Stomach (tissue), 9 donors: ENCODE data around the gene GPR158. TPM values are rescaled to one million over a fixed set of nuclear protein-coding genes. Genes with fewer than 3 reads are reported as not detected.

Source experiments
- DNase-seq, 2 donors: peaks; one replicate each; pipeline versions ENCODE4 v3.0.0 to v3.0.0-alpha.2; 2013 to 2019
- H3K27ac ChIP-seq, 5 donors: fragments of 200-600 bp in 4 of 5; sonication (generic) in 4 of 5; one replicate each; pipeline ENCODE4 v1.5.1; 2013 to 2019; ENCODE audit warnings: mild to moderate bottlenecking in 1 of 5, moderate library complexity in 1 of 5
- H3K27me3 ChIP-seq, 3 donors: fragments of 200-600 bp; sonication (generic); one replicate each; pipeline ENCODE4 v1.5.1; 2017 to 2019; ENCODE audit warnings: mixed run types in 1 of 3
- H3K36me3 ChIP-seq, 4 donors: fragments of 200-600 bp; sonication (generic); 1 replicate in 3 of 4; 2 replicates in 1 of 4; pipeline ENCODE4 v1.5.1; 2016 to 2019
- H3K4me1 ChIP-seq, 4 donors: fragments of 200-600 bp; sonication (generic); one replicate each; pipeline ENCODE4 v1.5.1; 2016 to 2019
- H3K4me3 ChIP-seq, 4 donors: fragments of 200-600 bp; sonication (generic) in 3 of 4; one replicate each; pipeline ENCODE4 v1.5.1; 2016 to 2019; ENCODE audit warnings: mild to moderate bottlenecking in 1 of 4
- H3K9me3 ChIP-seq, 4 donors: fragments of 200-600 bp; sonication (generic); one replicate each; pipeline ENCODE4 v1.5.1; 2016 to 2019
- CTCF ChIP-seq, 7 experiments: fragments of 450-650 bp in 4 of 7; fragments of 200-600 bp in 3 of 7; sonication (generic) in 3 of 7; IDR thresholded peaks; one replicate each; pipeline ENCODE4 v1.5.1; 2016 to 2019; ENCODE audit warnings: antibody characterized with exemption in 7 of 7, control low read depth in 2 of 7, mild to moderate bottlenecking in 1 of 7
- EP300 ChIP-seq: sonication (generic); formaldehyde crosslinking; IDR thresholded peaks from one replicate; pipeline ENCODE4 v1.6.1; 2017; ENCODE audit warnings: antibody characterized with exemption
- POLR2A ChIP-seq, 4 donors: fragments of 450-650 bp; IDR thresholded peaks; one replicate each; pipeline ENCODE4 v1.6.1; 2016; ENCODE audit warnings: antibody characterized with exemption in 4 of 4, control low read depth in 2 of 4, mild to moderate bottlenecking in 1 of 4, moderate library complexity in 1 of 4
- POLR2AphosphoS5 ChIP-seq, 3 donors: sonication (generic); formaldehyde crosslinking; IDR thresholded peaks; one replicate each; pipeline ENCODE4 v1.6.1; 2016; ENCODE audit warnings: antibody characterized with exemption in 3 of 3
- WGBS, 5 donors: extraction: QIAGEN DNeasy Blood & Tissue Kit in 3 of 5; methylation state at CpG; one replicate each; pipeline versions ENCODE4 v1.1.5 to v1.1.7; 2013 to 2018; 5-methylcytosine and 5-hydroxymethylcytosine counted together
- intact Hi-C: fragments of 100-400 bp; cut with DNase I; formaldehyde crosslinking; loops from one replicate; pipeline ENCODE4 v1.15.1; 2023; ENCODE audit warnings: low total_unique reads
- polyA plus RNA-seq, 3 donors: library from polyadenylated mRNA; stranded (reverse); fragments of 200-250 nt; gene quantifications; one replicate each; pipeline ENCODE4 v1.2.3, GENCODE V29; 2013
- total RNA-seq, 5 donors: library from RNA; depleted of rRNA; stranded (reverse); fragments of >200 nt; gene quantifications; one replicate each; pipeline versions ENCODE4 v1.1.0 to v1.2.3, GENCODE V29; 2014 to 2016
- donor health status: healthy with polysubstance abuse.
- donor health status: Bipolar disorder and iron deficiency.
- donor health status: healthy.

GPR158 gene
- total and polyA plus RNA-seq, 8 donors, result 0.05 to 1.1 (median 0.20) TPM; not detected in 4

- H3K36me3 ChIP-seq, result no peaks in the 10 kb centered on the region
- no peaks in the 10 kb centered on the region for H3K27me3 ChIP-seq
- no peak for DNase-seq
- no peaks in the 10 kb centered on the region for H3K4me1 ChIP-seq
- no peak overlapping the region for H3K4me3 ChIP-seq
- TF ChIP-seq POLR2AphosphoS5 (IDR thresholded peaks at IDR 0.05), result no peak
- no peak for TF ChIP-seq EP300
- TF ChIP-seq CTCF (IDR thresholded peaks at IDR 0.05), result no peak
- TF ChIP-seq POLR2A (IDR thresholded peaks at IDR 0.05), result no peak
- intact Hi-C loops, result no loop called here
- no peaks in the 10 kb centered on the region for H3K9me3 ChIP-seq
- 35 to 67% (median 47%) methylated on average over 2 of the region's 2 CpGs for WGBS, 5 donors
- no peak overlapping the region for H3K27ac ChIP-seq
These were observed 387.0 kb downstream of the GPR158 start for GRCh38 chr10:25561758-25562157.

- DNase-seq, result no peak
- Histone ChIP-seq H3K9me3 (no peaks in the 10 kb centered on the region), H3K4me1 (no peaks in the 10 kb centered on the region), H3K4me3 (no peak overlapping the region), H3K27ac (no peak overlapping the region), H3K27me3 (no peaks in the 10 kb centered on the region), H3K36me3 (no peaks in the 10 kb centered on the region)
- intact Hi-C loops, result no loop called here
- TF ChIP-seq POLR2A (IDR thresholded peaks at IDR 0.05) (no peak), CTCF (IDR thresholded peaks at IDR 0.05) (no peak), POLR2AphosphoS5 (IDR thresholded peaks at IDR 0.05) (no peak), EP300 (no peak)
- WGBS, 5 donors, result 74 to 82% (median 77%) methylated on average over 4 of the region's 4 CpGs
These were observed 387.7 kb downstream of the GPR158 start for GRCh38 chr10:25562547-25562946.

- intact Hi-C loops, result no loop called here
- Histone ChIP-seq H3K9me3 (no peaks in the 10 kb centered on the region), H3K27ac (no peak overlapping the region), H3K4me3 (no peak overlapping the region), H3K4me1 (no peaks in the 10 kb centered on the region), H3K36me3 (no peaks in the 10 kb centered on the region), H3K27me3 (no peaks in the 10 kb centered on the region)
- WGBS, 5 donors, result 74 to 82% (median 77%) methylated on average over 6 of the region's 6 CpGs
- DNase-seq, result no peak
- no peak for TF ChIP-seq CTCF (IDR thresholded peaks at IDR 0.05)
- TF ChIP-seq EP300, result no peak
- no peak for TF ChIP-seq POLR2A (IDR thresholded peaks at IDR 0.05)
- no peak for TF ChIP-seq POLR2AphosphoS5 (IDR thresholded peaks at IDR 0.05)
These were observed 389.6 kb downstream of the GPR158 start for GRCh38 chr10:25564351-25564750.

- Histone ChIP-seq H3K9me3 (no peaks in the 10 kb centered on the region), H3K27me3 (no peaks in the 10 kb centered on the region), H3K36me3 (no peaks in the 10 kb centered on the region), H3K27ac (no peak overlapping the region), H3K4me1 (no peaks in the 10 kb centered on the region), H3K4me3 (no peak overlapping the region)
- 43 to 60% (median 51%) methylated on average over 7 of the region's 7 CpGs for WGBS, 5 donors
- no peak for TF ChIP-seq POLR2AphosphoS5 (IDR thresholded peaks at IDR 0.05)
- no peak for TF ChIP-seq CTCF (IDR thresholded peaks at IDR 0.05)
- no peak for TF ChIP-seq POLR2A (IDR thresholded peaks at IDR 0.05)
- DNase-seq, result no peak
- intact Hi-C loops, result no loop called here
These were observed 390.8 kb downstream of the GPR158 start for GRCh38 chr10:25565570-25565969.
